GM12878 (cell line): ENCODE results near the gene TTLL11. TPM values are rescaled to one million over a fixed set of nuclear protein-coding genes. Genes with fewer than 3 reads are reported as not detected.

Experiments used
- ATAC-seq: fragments of 200-7000 bp; cut with Tn5 transposase; 3 replicates; pipeline ENCODE4 v1.9.1; 2020; ENCODE audit warnings: mild to moderate bottlenecking, moderate library complexity
- BruUV-seq: library from RNA; stranded (reverse); fragments of 400-500 nt; replicated peaks from 2 replicates; lab custom pipeline; 2021; lab: Mats Ljungman, UMichigan
- CTCF ChIA-PET: fragments of 300-600 bp; sonication (Branson Sonifier 250); formaldehyde crosslinking; extraction: SDS; loops from one replicate; lab custom pipeline; 2021; ENCODE audit warnings: inconsistent platforms; lab: Yijun Ruan, JAX
- POLR2A ChIA-PET: fragments of 350-600 bp; formaldehyde crosslinking; extraction: SDS; loops from one replicate; lab custom pipeline; 2021; ENCODE audit warnings: inconsistent platforms; lab: Charles Lee
- RAD21 ChIA-PET: fragments of 300-600 bp; sonication (Branson Sonifier 250); formaldehyde crosslinking; loops from one replicate; lab custom pipeline; 2023; ENCODE audit warnings: antibody characterized with exemption; ENCODE audit not compliant: unreplicated experiment; lab: Charles Lee
- SMC1A ChIA-PET: fragments of 300-600 bp; sonication (Branson Sonifier 250); formaldehyde crosslinking; loops from one replicate; lab custom pipeline; 2023; ENCODE audit not compliant: unreplicated experiment, uncharacterized antibody; lab: Charles Lee
- DNase-seq: peaks from one replicate; pipeline ENCODE4 v3.0.0-alpha.2; 2011; ENCODE audit warnings: low read depth, low spot score
- FAIRE-seq: peaks from 3 replicates; lab custom pipeline; 2011; peaks lifted over from hg19 to GRCh38; lab: Jason Lieb, UNC
- H2AFZ ChIP-seq: 2 replicates; pipeline ENCODE4 v1.6.0; 2011; ENCODE audit warnings: low read depth, low read length, control low read depth; ENCODE audit not compliant: control insufficient read depth
- H3K27ac ChIP-seq: 2 replicates; pipeline ENCODE4 v1.5.1; 2011; ENCODE audit warnings: control low read depth; ENCODE audit not compliant: control insufficient read depth, insufficient read depth
- H3K27me3 ChIP-seq, 2 experiments: replicated peaks in 1 of 2; 2 replicates each; pipeline versions ENCODE4 v1.6.0 to v1.6.1; 2011; ENCODE audit warnings: low read length in 1 of 2; ENCODE audit not compliant: control insufficient read depth in 2 of 2, insufficient read depth in 2 of 2
- H3K36me3 ChIP-seq, 2 experiments: 2 replicates each; pipeline ENCODE4 v1.5.1; 2011; ENCODE audit warnings: low read length in 1 of 2; ENCODE audit not compliant: control insufficient read depth in 2 of 2, insufficient read depth in 2 of 2
- H3K4me1 ChIP-seq: 2 replicates; pipeline ENCODE4 v1.6.1; 2011; ENCODE audit warnings: mild to moderate bottlenecking, low read length, moderate library complexity, mixed read lengths; ENCODE audit not compliant: control insufficient read depth, insufficient read depth
- H3K4me2 ChIP-seq: 2 replicates; pipeline ENCODE4 v1.6.0; 2011; ENCODE audit warnings: control low read depth; ENCODE audit not compliant: control insufficient read depth, insufficient read depth
- H3K4me3 ChIP-seq: fragments of 200-600 bp; sonication (generic); 2 replicates; pipeline ENCODE4 v1.5.1; 2016
- H3K79me2 ChIP-seq: 2 replicates; pipeline ENCODE4 v1.6.0; 2011; ENCODE audit warnings: low read length; ENCODE audit not compliant: control insufficient read depth, insufficient read depth
- H3K9ac ChIP-seq: 2 replicates; pipeline ENCODE4 v1.8.0; 2011; ENCODE audit warnings: low read length, control low read depth, mixed read lengths; ENCODE audit not compliant: control insufficient read depth, insufficient read depth
- H3K9me3 ChIP-seq: replicated peaks from 3 replicates; pipeline ENCODE4 v1.5.1; 2011; ENCODE audit warnings: mild to moderate bottlenecking, low read length; ENCODE audit not compliant: control insufficient read depth, insufficient read depth
- H4K20me1 ChIP-seq: 2 replicates; pipeline ENCODE4 v1.6.0; 2011; ENCODE audit not compliant: control insufficient read depth, insufficient read depth
- ASH2L ChIP-seq: fragments of 300-600, 200-600 bp; sonication (generic); IDR thresholded peaks from 2 replicates; pipeline ENCODE4 v1.6.1; 2017; ENCODE audit warnings: low read depth, mild to moderate bottlenecking, borderline replicate concordance
- BHLHE40 ChIP-seq, 2 experiments: fragments of 450-650 bp in 1 of 2; IDR thresholded peaks; 2 replicates each; pipeline ENCODE4 v1.6.1; 2011 to 2017; ENCODE audit warnings: low read depth in 2 of 2, borderline replicate concordance in 1 of 2, improper control_type of control experiment in 1 of 2, low read length in 1 of 2, mild to moderate bottlenecking in 1 of 2
- CBX5 ChIP-seq: sonication (generic); IDR thresholded peaks from 2 replicates; pipeline ENCODE4 v1.6.1; 2016; ENCODE audit warnings: low read depth, moderate library complexity, mild to moderate bottlenecking, inconsistent platforms
- IKZF1 ChIP-seq: fragments of 450-650 bp; conservative IDR thresholded peaks from 2 replicates; pipeline ENCODE4 v1.6.1; 2017; ENCODE audit warnings: antibody characterized with exemption, mild to moderate bottlenecking
- POLR2A ChIP-seq: IDR thresholded peaks from 2 replicates; pipeline ENCODE4 v1.6.1; 2011; ENCODE audit warnings: low read depth, mild to moderate bottlenecking, low read length
- SIN3A ChIP-seq: IDR thresholded peaks from 2 replicates; pipeline ENCODE4 v1.6.1; 2012; ENCODE audit warnings: low read depth, low read length, improper control_type of control experiment
- SPI1 ChIP-seq: IDR thresholded peaks from 2 replicates; pipeline ENCODE4 v1.6.1; 2011; ENCODE audit warnings: low read depth, mild to moderate bottlenecking, low read length, moderate library complexity, borderline replicate concordance; ENCODE audit not compliant: insufficient read depth
- SUZ12 ChIP-seq: fragments of 200-600 bp; sonication (generic); IDR thresholded peaks from one replicate; pipeline ENCODE4 v1.6.1; 2018; ENCODE audit warnings: antibody characterized with exemption, mild to moderate bottlenecking; ENCODE audit not compliant: unreplicated experiment
- TARDBP ChIP-seq: IDR thresholded peaks from 2 replicates; pipeline ENCODE4 v1.6.1; 2016; ENCODE audit warnings: borderline replicate concordance
- ZZZ3 ChIP-seq: IDR thresholded peaks from 2 replicates; pipeline ENCODE4 v1.6.1; 2011; ENCODE audit warnings: low read depth; ENCODE audit not compliant: control insufficient read depth, insufficient read length
- WGBS: methylation state at CpG from one replicate; pipeline ENCODE4 v1.1.6; 2016; ENCODE audit warnings: low lambda C conversion rate; ENCODE audit not compliant: insufficient replicate concordance, insufficient coverage; ENCODE audit errors: missing lambda C conversion rate; 5-methylcytosine and 5-hydroxymethylcytosine counted together
- in situ Hi-C: fragments of 300-500 bp; cut with MboI; formaldehyde crosslinking; loops from 9 replicates; pipeline ENCODE4 v1.14.3; 2018; ENCODE audit warnings: mixed read lengths
- intact Hi-C: fragments of 100-400 bp; cut with micrococcal nuclease; formaldehyde crosslinking; loops from one replicate; pipeline ENCODE4 v1.14.2; 2022; ENCODE audit not compliant: unreplicated experiment
- polyA plus RNA-seq, 11 experiments: library from polyadenylated mRNA; depleted of rRNA in 4 of 11; unstranded in 6 of 11; stranded (reverse) in 5 of 11; fragments of >200 nt; fragmentation: Nextera tagmentation in 4 of 11; fragmentation: Illumina TruSeq in 1 of 11; extraction: Ambion mirVana in 4 of 11; extraction: Trizol in 1 of 11; gene quantifications; 1 replicate in 1 of 11; 2 replicates in 10 of 11; pipeline versions ENCODE4 v1.2.1 to v1.2.3, GENCODE V29; 2011 to 2016; ENCODE audit warnings: inconsistent platforms in 2 of 11, missing spikeins in 2 of 11, low read depth in 1 of 11
- total RNA-seq, 4 experiments: library from RNA; depleted of rRNA in 3 of 4; stranded (reverse); fragments of >200 nt in 3 of 4; fragmentation: Illumina TruSeq in 1 of 4; extraction: Trizol in 1 of 4; gene quantifications; 2 replicates each; pipeline versions ENCODE4 v1.2.1 to v1.2.3, GENCODE V29; 2013 to 2021
- TF ChIP-seq, protein P1 (sequence below): IDR thresholded peaks from 2 replicates; pipeline ENCODE4 v1.6.1; 2012; ENCODE audit warnings: low read depth, low read length, improper control_type of control experiment
- TF ChIP-seq, protein P2 (sequence below): IDR thresholded peaks from 2 replicates; pipeline ENCODE4 v1.6.1; 2012; ENCODE audit warnings: low read depth, low read length, improper control_type of control experiment
- TF ChIP-seq, protein P3 (sequence below): fragments of 450-650 bp; IDR thresholded peaks from 2 replicates; pipeline ENCODE4 v1.6.1; 2017; ENCODE audit warnings: mild to moderate bottlenecking, moderate library complexity

Gene TTLL11
- total and polyA plus RNA-seq, 10 of the 15 experiments (the other 5 are each of a cell fraction or from before 2014, with no cell fraction given): 1.2 to 3.7 (median 2.9) TPM

DNA sequence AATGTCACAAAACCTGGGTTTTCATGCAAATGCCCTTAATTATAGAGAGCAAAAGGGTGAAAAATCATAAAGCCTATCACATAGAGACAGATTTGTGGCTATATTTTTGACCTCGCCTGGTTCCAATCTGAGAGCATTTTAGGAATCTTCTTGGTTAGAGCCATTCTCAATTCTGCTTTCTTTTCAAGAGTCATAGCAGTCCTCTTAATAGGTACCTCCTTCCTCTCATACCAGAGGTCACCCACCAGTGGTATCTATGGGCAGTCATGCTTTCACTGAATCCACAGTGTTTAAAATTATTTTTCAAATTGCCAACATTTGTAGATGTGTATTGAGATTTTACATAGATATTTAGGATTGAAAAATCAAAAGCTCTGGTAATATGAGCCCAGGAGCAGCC, 226.2 kb downstream of the TTLL11 start:
- intact Hi-C loops (no loop called here), in situ Hi-C loops (no loop called here)
- Histone ChIP-seq H3K4me2 (no peak overlapping the region), H3K79me2 (no peaks in the 10 kb centered on the region), H3K4me1 (no peaks in the 10 kb centered on the region), H2AFZ (no peak overlapping the region), H3K9me3 (no peaks in the 10 kb centered on the region), H4K20me1 (no peaks in the 10 kb centered on the region), H3K27ac (no peak overlapping the region), H3K9ac (no peak overlapping the region), H3K4me3 (no peak overlapping the region), H3K27me3 (peaks cover 0 to 2% of the 10 kb centered on the region in 2 experiments; a peak in 2 of 4 replicates), H3K36me3 (no peaks in the 10 kb centered on the region)
- POLR2A ChIA-PET: no interaction called here
- FAIRE-seq: no peak
- BruUV-seq: no TSS peak
- CTCF ChIA-PET: no interaction called here
- no peak for DNase-seq
- SMC1A ChIA-PET: no interaction called here
- TF ChIP-seq SUZ12 (no peak), SIN3A (no peak), SPI1 (peak; percentile 37; the same call in 1 of the 2 replicates), ASH2L (no peak)
- TF ChIP-seq, protein P1, sequence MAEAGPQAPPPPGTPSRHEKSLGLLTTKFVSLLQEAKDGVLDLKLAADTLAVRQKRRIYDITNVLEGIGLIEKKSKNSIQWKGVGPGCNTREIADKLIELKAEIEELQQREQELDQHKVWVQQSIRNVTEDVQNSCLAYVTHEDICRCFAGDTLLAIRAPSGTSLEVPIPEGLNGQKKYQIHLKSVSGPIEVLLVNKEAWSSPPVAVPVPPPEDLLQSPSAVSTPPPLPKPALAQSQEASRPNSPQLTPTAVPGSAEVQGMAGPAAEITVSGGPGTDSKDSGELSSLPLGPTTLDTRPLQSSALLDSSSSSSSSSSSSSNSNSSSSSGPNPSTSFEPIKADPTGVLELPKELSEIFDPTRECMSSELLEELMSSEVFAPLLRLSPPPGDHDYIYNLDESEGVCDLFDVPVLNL: no peak
- 0% methylated on average over 1 of the region's 1 CpG for WGBS
- RAD21 ChIA-PET: no interaction called here
- no peak for ATAC-seq

DNA sequence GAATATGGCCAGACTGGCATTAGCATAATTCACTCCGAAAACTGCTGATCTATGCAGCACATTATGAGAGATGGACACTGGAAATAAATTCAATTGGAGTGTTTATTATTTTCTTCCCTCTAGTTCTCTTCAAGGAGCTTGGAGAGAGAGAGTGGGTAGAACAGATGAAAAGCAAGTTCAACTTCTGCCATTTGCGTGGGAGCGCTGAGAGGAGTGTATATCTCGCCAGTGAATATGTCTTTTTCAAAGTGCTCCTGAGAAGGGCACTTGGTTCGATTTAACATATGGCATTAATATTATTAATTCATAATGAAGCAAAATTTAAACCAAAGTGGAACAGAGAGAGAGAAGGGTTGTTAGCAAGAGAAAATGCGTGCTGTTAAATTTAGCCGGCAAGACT, 227.2 kb downstream of the TTLL11 start:
- H3K27ac ChIP-seq: no peak overlapping the region
- TF ChIP-seq POLR2A: no peak
- no peak for TF ChIP-seq CBX5
- no peak for TF ChIP-seq BHLHE40 (IDR thresholded peaks at IDR 0.05; ENCODE audit: borderline replicate concordance in 1 of 2, low read depth in 2 of 2, low read length in 1 of 2)
- TF ChIP-seq ZZZ3: no peak
- TF ChIP-seq, protein P2, sequence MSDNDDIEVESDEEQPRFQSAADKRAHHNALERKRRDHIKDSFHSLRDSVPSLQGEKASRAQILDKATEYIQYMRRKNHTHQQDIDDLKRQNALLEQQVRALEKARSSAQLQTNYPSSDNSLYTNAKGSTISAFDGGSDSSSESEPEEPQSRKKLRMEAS: no peak
- TF ChIP-seq TARDBP: no peak
- TF ChIP-seq IKZF1: no peak
- TF ChIP-seq, protein P3, sequence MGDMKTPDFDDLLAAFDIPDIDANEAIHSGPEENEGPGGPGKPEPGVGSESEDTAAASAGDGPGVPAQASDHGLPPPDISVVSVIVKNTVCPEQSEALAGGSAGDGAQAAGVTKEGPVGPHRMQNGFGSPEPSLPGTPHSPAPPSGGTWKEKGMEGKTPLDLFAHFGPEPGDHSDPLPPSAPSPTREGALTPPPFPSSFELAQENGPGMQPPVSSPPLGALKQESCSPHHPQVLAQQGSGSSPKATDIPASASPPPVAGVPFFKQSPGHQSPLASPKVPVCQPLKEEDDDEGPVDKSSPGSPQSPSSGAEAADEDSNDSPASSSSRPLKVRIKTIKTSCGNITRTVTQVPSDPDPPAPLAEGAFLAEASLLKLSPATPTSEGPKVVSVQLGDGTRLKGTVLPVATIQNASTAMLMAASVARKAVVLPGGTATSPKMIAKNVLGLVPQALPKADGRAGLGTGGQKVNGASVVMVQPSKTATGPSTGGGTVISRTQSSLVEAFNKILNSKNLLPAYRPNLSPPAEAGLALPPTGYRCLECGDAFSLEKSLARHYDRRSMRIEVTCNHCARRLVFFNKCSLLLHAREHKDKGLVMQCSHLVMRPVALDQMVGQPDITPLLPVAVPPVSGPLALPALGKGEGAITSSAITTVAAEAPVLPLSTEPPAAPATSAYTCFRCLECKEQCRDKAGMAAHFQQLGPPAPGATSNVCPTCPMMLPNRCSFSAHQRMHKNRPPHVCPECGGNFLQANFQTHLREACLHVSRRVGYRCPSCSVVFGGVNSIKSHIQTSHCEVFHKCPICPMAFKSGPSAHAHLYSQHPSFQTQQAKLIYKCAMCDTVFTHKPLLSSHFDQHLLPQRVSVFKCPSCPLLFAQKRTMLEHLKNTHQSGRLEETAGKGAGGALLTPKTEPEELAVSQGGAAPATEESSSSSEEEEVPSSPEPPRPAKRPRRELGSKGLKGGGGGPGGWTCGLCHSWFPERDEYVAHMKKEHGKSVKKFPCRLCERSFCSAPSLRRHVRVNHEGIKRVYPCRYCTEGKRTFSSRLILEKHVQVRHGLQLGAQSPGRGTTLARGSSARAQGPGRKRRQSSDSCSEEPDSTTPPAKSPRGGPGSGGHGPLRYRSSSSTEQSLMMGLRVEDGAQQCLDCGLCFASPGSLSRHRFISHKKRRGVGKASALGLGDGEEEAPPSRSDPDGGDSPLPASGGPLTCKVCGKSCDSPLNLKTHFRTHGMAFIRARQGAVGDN: no peak

More for the DNA sequence above, 227.2 kb downstream of the TTLL11 start:
- peaks cover 0 to 2% of the 10 kb centered on the region in 2 experiments; a peak in 2 of 4 replicates for H3K27me3 ChIP-seq
- H3K9ac ChIP-seq: no peak overlapping the region
- ATAC-seq: no peak
- no peaks in the 10 kb centered on the region for H3K36me3 ChIP-seq
- BruUV-seq: no TSS peak
- no peaks in the 10 kb centered on the region for H4K20me1 ChIP-seq
- no peak overlapping the region for H3K4me2 ChIP-seq
- in situ Hi-C loops (no loop called here), intact Hi-C loops (no loop called here)
- WGBS: 75% methylated on average over 7 of the region's 7 CpGs
- no peak overlapping the region for H2AFZ ChIP-seq
- RAD21 ChIA-PET: no interaction called here
- H3K4me1 ChIP-seq: no peaks in the 10 kb centered on the region
- no peak overlapping the region for H3K4me3 ChIP-seq
- no peaks in the 10 kb centered on the region for H3K79me2 ChIP-seq
- no peak for FAIRE-seq
- SMC1A ChIA-PET: interaction anchor here (0.5 kb wide), 1 partner anchor 19 kb away, joined by 3 read pairs; no protein-coding TSS in a partner anchor
- CTCF ChIA-PET: no interaction called here
- no peaks in the 10 kb centered on the region for H3K9me3 ChIP-seq
- POLR2A ChIA-PET: no interaction called here
- DNase-seq: no peak
